Measurements from ENCODE around the gene GDAP1L1. TPM values are rescaled to one million over a fixed set of nuclear protein-coding genes. Genes with fewer than 3 reads are reported as not detected.

GDAP1L1 gene
- 0.44 TPM in 1 of 2 replicates, not detected in the other for total RNA-seq

GRCh38 chr20:44247131-44247571, at the start of gene GDAP1L1:
TSS of gene GDAP1L1 (plus strand) at chr20:44247308. CDS start at chr20:44247335, 27 bp downstream.

GRCh38 chr20:44210406-44211176, 36.5 kb upstream of the GDAP1L1 start, which contains the start of gene OSER1:
TSS of gene OSER1 (minus strand) at chr20:44210771. CDS start at chr20:44206957, 3,814 bp downstream.

GRCh38 chr20:44310664-44311639, 63.8 kb downstream of the GDAP1L1 start, which contains the start of gene FITM2:
TSS of gene FITM2 (minus strand) at chr20:44311202. CDS start at chr20:44311148, 54 bp downstream.

Other genes starting within 250 kb of the GDAP1L1 start
- gene JPH2, start 60.1 kb upstream of the GDAP1L1 start, total RNA-seq = 0.25 TPM in 1 of 2 replicates, not detected in the other
- gene OSER1, start 36.5 kb upstream of the GDAP1L1 start, total RNA-seq = 38.2 and 39.1 TPM in 2 replicates
- 7.1 and 7.6 TPM in 2 replicates for gene FITM2, start 63.9 kb downstream of the GDAP1L1 start, total RNA-seq
- gene R3HDML, start 89.7 kb downstream of the GDAP1L1 start, total RNA-seq = not detected in 2 replicates
- not detected in 2 replicates for gene HNF4A, start 108.4 kb downstream of the GDAP1L1 start, total RNA-seq
- gene TTPAL, start 228.6 kb downstream of the GDAP1L1 start, total RNA-seq = 22.5 and 22.6 TPM in 2 replicates